Activated T-cell treated with anti-CD3 and anti-CD28 coated beads, Interleukin-2, amount 50 U/mL, for 4 hours (primary cell): Measurements from ENCODE around the gene EFNB2. TPM values are rescaled to one million over a fixed set of nuclear protein-coding genes. Genes with fewer than 3 reads are reported as not detected.

ENCODE experiments used
- ATAC-seq, 2 donors: fragments of 200-7000 bp; cut with Tn5 transposase; one replicate each; pipeline ENCODE4 v1.10.0; 2021
- DNase-seq: peaks from one replicate; pipeline ENCODE4 v3.0.0-alpha.2; 2020
- H3K27me3 Mint-ChIP-seq: one replicate; pipeline ENCODE4 v1.8.0; 2021; ENCODE audit warnings: low read depth, mixed read lengths
- H3K36me3 Mint-ChIP-seq: one replicate; pipeline ENCODE4 v1.8.0; 2022; ENCODE audit warnings: mixed read lengths; ENCODE audit not compliant: insufficient read depth
- H3K4me1 Mint-ChIP-seq: one replicate; pipeline ENCODE4 v1.8.0; 2021; ENCODE audit warnings: low read depth, mixed read lengths
- H3K4me3 Mint-ChIP-seq: one replicate; pipeline ENCODE4 v1.8.0; 2021; ENCODE audit warnings: mild to moderate bottlenecking, moderate library complexity, mixed read lengths
- H3K9me3 Mint-ChIP-seq: one replicate; pipeline ENCODE4 v1.8.0; 2021; ENCODE audit warnings: mixed read lengths
- total RNA-seq, 3 donors: library from RNA; stranded (reverse); gene quantifications; one replicate each; pipeline ENCODE4 v1.2.1, GENCODE V29; 2021

EFNB2 gene, protein sequence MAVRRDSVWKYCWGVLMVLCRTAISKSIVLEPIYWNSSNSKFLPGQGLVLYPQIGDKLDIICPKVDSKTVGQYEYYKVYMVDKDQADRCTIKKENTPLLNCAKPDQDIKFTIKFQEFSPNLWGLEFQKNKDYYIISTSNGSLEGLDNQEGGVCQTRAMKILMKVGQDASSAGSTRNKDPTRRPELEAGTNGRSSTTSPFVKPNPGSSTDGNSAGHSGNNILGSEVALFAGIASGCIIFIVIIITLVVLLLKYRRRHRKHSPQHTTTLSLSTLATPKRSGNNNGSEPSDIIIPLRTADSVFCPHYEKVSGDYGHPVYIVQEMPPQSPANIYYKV
- total RNA-seq, result under 1 TPM; 0.22 to 0.30 (median 0.29) TPM

- DNase-seq (peak; percentile 84), ATAC-seq (peak; percentile 96)
- Mint-ChIP-seq H3K36me3 (peaks cover 2% of the 10 kb centered on the region), H3K4me3 (peak within 1 kb of the TSS; percentile 80), H3K27me3 (peaks cover 25% of the 10 kb centered on the region), H3K4me1 (peaks cover 19% of the 10 kb centered on the region), H3K9me3 (no peaks in the 10 kb centered on the region)
These were observed at the start of gene EFNB2 for GRCh38 chr13:106535552-106536243. TSS of gene EFNB2 (minus strand) at chr13:106535662. CDS start at chr13:106534964, 698 bp downstream.

- Mint-ChIP-seq H3K4me1 (no peaks in the 10 kb centered on the region), H3K36me3 (peaks cover 3% of the 10 kb centered on the region), H3K9me3 (peaks cover 15% of the 10 kb centered on the region), H3K4me3 (no peak overlapping the region), H3K27me3 (peaks cover 2% of the 10 kb centered on the region)
- ATAC-seq (no peak), DNase-seq (no peak)
These were observed 45.8 kb upstream of the EFNB2 start for GRCh38 chr13:106581225-106581624.

GRCh38 chr13:106575896-106576295 is 40.4 kb upstream of the EFNB2 start:
- Mint-ChIP-seq H3K27me3 (no peaks in the 10 kb centered on the region), H3K4me3 (no peak overlapping the region), H3K9me3 (no peaks in the 10 kb centered on the region), H3K36me3 (peaks cover 8% of the 10 kb centered on the region), H3K4me1 (no peaks in the 10 kb centered on the region)
- DNase-seq, result no peak
- ATAC-seq, result no peak

GRCh38 chr13:106573868-106574267 is 38.4 kb upstream of the EFNB2 start:
- peaks cover 8% of the 10 kb centered on the region for H3K36me3 Mint-ChIP-seq
- ATAC-seq (no peak), DNase-seq (no peak)
- no peak overlapping the region for H3K4me3 Mint-ChIP-seq
- no peaks in the 10 kb centered on the region for H3K27me3 Mint-ChIP-seq
- H3K9me3 Mint-ChIP-seq, result no peaks in the 10 kb centered on the region
- H3K4me1 Mint-ChIP-seq, result peaks cover 9% of the 10 kb centered on the region

GRCh38 chr13:106573284-106573846 is 37.9 kb upstream of the EFNB2 start:
- ATAC-seq, result no peak
- Mint-ChIP-seq H3K36me3 (peaks cover 5% of the 10 kb centered on the region), H3K4me1 (peaks cover 13% of the 10 kb centered on the region), H3K4me3 (no peak overlapping the region), H3K9me3 (no peaks in the 10 kb centered on the region), H3K27me3 (no peaks in the 10 kb centered on the region)
- no peak for DNase-seq

- H3K9me3 Mint-ChIP-seq, result no peaks in the 10 kb centered on the region
- peaks cover 5% of the 10 kb centered on the region for H3K36me3 Mint-ChIP-seq
- ATAC-seq (peak; percentile 25 to 27), DNase-seq (peak; percentile 72)
- no peaks in the 10 kb centered on the region for H3K27me3 Mint-ChIP-seq
- peak overlapping the region; percentile 10 for H3K4me3 Mint-ChIP-seq
- peaks cover 29% of the 10 kb centered on the region for H3K4me1 Mint-ChIP-seq
These were observed 34.9 kb upstream of the EFNB2 start for GRCh38 chr13:106570299-106570852.

- Mint-ChIP-seq H3K4me1 (peaks cover 38% of the 10 kb centered on the region), H3K4me3 (no peak overlapping the region), H3K27me3 (no peaks in the 10 kb centered on the region), H3K36me3 (peaks cover 5% of the 10 kb centered on the region), H3K9me3 (no peaks in the 10 kb centered on the region)
- ATAC-seq, result no peak
- no peak for DNase-seq
These were observed 34.0 kb upstream of the EFNB2 start for GRCh38 chr13:106569233-106570095.

- DNase-seq (no peak), ATAC-seq (no peak)
- peaks cover under 1% of the 10 kb centered on the region for H3K36me3 Mint-ChIP-seq
- peak overlapping the region; percentile 96 for H3K4me3 Mint-ChIP-seq
- no peaks in the 10 kb centered on the region for H3K27me3 Mint-ChIP-seq
- H3K4me1 Mint-ChIP-seq, result peaks cover 48% of the 10 kb centered on the region
- no peaks in the 10 kb centered on the region for H3K9me3 Mint-ChIP-seq
These were observed 33.0 kb upstream of the EFNB2 start for GRCh38 chr13:106568299-106569003.

GRCh38 chr13:106567474-106568298 is 32.2 kb upstream of the EFNB2 start, which contains the start of gene ARGLU1:
TSS of gene ARGLU1 (minus strand) at chr13:106568137. CDS start at chr13:106567919, 218 bp downstream.
- Mint-ChIP-seq H3K4me3 (peak within 1 kb of the TSS; percentile 96), H3K27me3 (no peaks in the 10 kb centered on the region), H3K9me3 (no peaks in the 10 kb centered on the region), H3K36me3 (no peaks in the 10 kb centered on the region), H3K4me1 (peaks cover 52% of the 10 kb centered on the region)
- peak; percentile 96 for DNase-seq
- peak; percentile 82 to 85 for ATAC-seq

- Mint-ChIP-seq H3K36me3 (no peaks in the 10 kb centered on the region), H3K27me3 (no peaks in the 10 kb centered on the region), H3K4me3 (peak overlapping the region; percentile 96), H3K4me1 (peaks cover 60% of the 10 kb centered on the region), H3K9me3 (no peaks in the 10 kb centered on the region)
- no peak for DNase-seq
- peak; percentile 31 to 32 for ATAC-seq
These were observed 31.4 kb upstream of the EFNB2 start for GRCh38 chr13:106566641-106567473.

DNA sequence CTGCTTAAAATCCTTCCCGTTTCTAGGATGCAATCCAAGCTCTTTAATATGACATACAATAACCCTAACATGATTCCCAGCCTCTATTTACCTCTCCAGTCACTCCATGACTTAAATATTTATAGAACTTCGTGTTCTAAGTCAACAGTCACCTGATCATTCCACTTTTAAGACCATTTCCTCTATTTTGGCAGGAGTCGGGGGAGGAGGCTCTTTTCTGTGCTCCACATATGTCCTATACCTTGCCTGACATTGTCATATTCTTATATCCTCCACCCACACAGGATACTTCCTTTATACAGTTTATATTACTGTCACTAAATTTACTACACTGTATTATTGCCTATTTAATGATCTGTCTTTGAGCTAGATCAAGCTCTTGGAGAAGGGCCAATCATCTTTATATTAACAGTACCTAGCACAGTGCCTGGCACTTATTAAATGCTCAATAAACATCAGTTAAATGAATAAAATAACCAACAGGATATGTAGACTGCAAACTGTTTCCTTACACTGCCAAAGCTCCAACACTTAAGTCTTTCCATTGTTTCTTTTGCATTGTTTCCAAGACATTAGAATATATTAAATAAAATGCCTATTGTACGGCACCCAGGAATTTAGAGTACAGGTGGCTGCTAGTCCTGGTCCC is 29.8 kb upstream of the EFNB2 start:
- Mint-ChIP-seq H3K36me3 (no peaks in the 10 kb centered on the region), H3K27me3 (no peaks in the 10 kb centered on the region), H3K4me3 (peak overlapping the region; percentile 96), H3K4me1 (peaks cover 71% of the 10 kb centered on the region), H3K9me3 (no peaks in the 10 kb centered on the region)
- ATAC-seq (no peak), DNase-seq (no peak)

DNA sequence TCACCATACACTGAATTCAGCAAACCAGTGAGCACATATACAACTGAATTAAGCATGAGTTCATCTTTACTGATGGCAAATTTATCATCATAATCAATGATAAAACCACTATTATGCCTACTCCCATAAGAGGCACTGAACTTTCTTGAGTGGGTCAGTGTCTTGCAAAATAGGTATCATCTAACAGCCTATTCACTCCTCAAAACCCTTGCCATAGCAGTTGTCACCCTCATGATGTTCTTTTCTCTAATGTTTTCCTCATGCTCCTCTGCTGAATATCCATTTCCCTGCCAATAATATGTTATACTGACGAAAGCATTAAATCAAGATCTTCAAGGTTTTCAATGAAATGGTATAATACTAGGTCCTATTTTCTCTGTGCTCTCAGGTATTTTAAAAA is 26.8 kb upstream of the EFNB2 start:
- ATAC-seq, result no peak

More for the DNA sequence above, 26.8 kb upstream of the EFNB2 start:
- Mint-ChIP-seq H3K4me1 (peaks cover 77% of the 10 kb centered on the region), H3K27me3 (no peaks in the 10 kb centered on the region), H3K9me3 (no peaks in the 10 kb centered on the region), H3K36me3 (peaks cover 16% of the 10 kb centered on the region), H3K4me3 (peak overlapping the region; percentile 33)
- DNase-seq, result no peak
